PC-9 (cell line): ENCODE results near the gene STRA6. TPM values are rescaled to one million over a fixed set of nuclear protein-coding genes. Genes with fewer than 3 reads are reported as not detected.

ENCODE experiments used
- BruUV-seq: library from RNA; stranded (reverse); fragments of 400-500 nt; replicated peaks from 2 replicates; lab custom pipeline; 2021; lab: Mats Ljungman, UMichigan
- CTCF ChIA-PET: fragments of 300-600 bp; sonication (Branson Sonifier 250); formaldehyde crosslinking; loops from one replicate; lab custom pipeline; 2022; ENCODE audit warnings: antibody characterized with exemption; lab: Charles Lee
- POLR2A ChIA-PET: fragments of 300-600 bp; sonication (Branson Sonifier 250); formaldehyde crosslinking; loops from one replicate; lab custom pipeline; 2022; ENCODE audit warnings: antibody characterized with exemption; ENCODE audit not compliant: unreplicated experiment; lab: Charles Lee
- DNase-seq, 2 experiments: peaks; one replicate each; pipeline versions ENCODE4 v3.0.0 to v3.0.0-alpha.2; 2015 to 2022; ENCODE audit warnings: mixed read lengths in 1 of 2
- H2AFZ ChIP-seq: fragments of 200-600 bp; sonication (generic); 2 replicates; pipeline ENCODE4 v1.8.1; 2017; ENCODE audit warnings: antibody characterized with exemption
- H3F3A ChIP-seq: fragments of 200-600 bp; sonication (generic); 2 replicates; pipeline ENCODE4 v1.8.1; 2017; ENCODE audit warnings: antibody characterized with exemption, mild to moderate bottlenecking, low read depth; ENCODE audit not compliant: insufficient read depth
- H3K27ac ChIP-seq: fragments of 200-600 bp; sonication (generic); 2 replicates; pipeline ENCODE4 v1.6.1; 2016; ENCODE audit warnings: mixed run types
- H3K27me3 ChIP-seq: fragments of 200-600 bp; sonication (generic); 2 replicates; pipeline ENCODE4 v1.6.1; 2016; ENCODE audit warnings: low read depth, mixed run types; ENCODE audit not compliant: insufficient read depth
- H3K36me3 ChIP-seq: fragments of 200-600 bp; sonication (generic); 2 replicates; pipeline ENCODE4 v1.6.1; 2016; ENCODE audit warnings: low read depth, mixed run types
- H3K4me1 ChIP-seq: fragments of 200-600 bp; sonication (generic); replicated peaks from 2 replicates; pipeline ENCODE4 v1.6.1; 2016; ENCODE audit warnings: mixed run types; ENCODE audit not compliant: insufficient read depth
- H3K4me2 ChIP-seq: fragments of 200-600 bp; sonication (generic); 2 replicates; pipeline ENCODE4 v1.6.1; 2017; ENCODE audit warnings: mixed run types
- H3K4me3 ChIP-seq: fragments of 200-600 bp; sonication (generic); 2 replicates; pipeline ENCODE4 v1.6.1; 2016; ENCODE audit warnings: mixed run types
- H3K79me2 ChIP-seq: fragments of 200-600 bp; sonication (generic); 2 replicates; pipeline ENCODE4 v1.6.1; 2017; ENCODE audit warnings: low read depth, mixed run types
- H3K9me2 ChIP-seq: fragments of 200-600 bp; sonication (generic); 2 replicates; pipeline ENCODE4 v1.8.1; 2017; ENCODE audit warnings: mild to moderate bottlenecking; ENCODE audit not compliant: insufficient read depth
- H3K9me3 ChIP-seq: fragments of 200-600 bp; sonication (generic); 2 replicates; pipeline ENCODE4 v1.8.1; 2016; ENCODE audit warnings: low read depth; ENCODE audit not compliant: insufficient read depth
- H4K20me1 ChIP-seq: fragments of 200-600 bp; sonication (generic); 2 replicates; pipeline ENCODE4 v1.8.1; 2017; ENCODE audit not compliant: insufficient read depth
- CTCF ChIP-seq: fragments of 200-600 bp; sonication (generic); conservative IDR thresholded peaks from 2 replicates; pipeline ENCODE4 v1.6.1; 2017; ENCODE audit warnings: mixed run types, antibody characterized with exemption, mild to moderate bottlenecking, moderate library complexity
- EZH2 ChIP-seq: fragments of 200-600 bp; sonication (generic); IDR thresholded peaks from 2 replicates; pipeline ENCODE4 v1.8.0; 2017; ENCODE audit warnings: antibody characterized with exemption, low read depth
- intact Hi-C: fragments of 100-400 bp; cut with micrococcal nuclease; formaldehyde crosslinking; loops from one replicate; pipeline ENCODE4 v1.10.0; 2022; ENCODE audit not compliant: unreplicated experiment
- total RNA-seq: library from RNA; stranded (reverse); gene quantifications from 2 replicates; pipeline ENCODE4 v1.2.3, GENCODE V29; 2021

Gene STRA6
- total RNA-seq, 1 experiment from 2014 or later, result 64.9 TPM

GRCh38 chr15:74226761-74227540 lies 24.4 kb upstream of the STRA6 start:
- Histone ChIP-seq H3F3A (no peaks in the 10 kb centered on the region; the same call in 1 of the 2 replicates), H4K20me1 (no peaks in the 10 kb centered on the region)

GRCh38 chr15:74225928-74226327 lies 23.3 kb upstream of the STRA6 start:
- POLR2A ChIA-PET, result no interaction called here
- Histone ChIP-seq H3K36me3 (no peaks in the 10 kb centered on the region), H3K4me1 (0 out of 2 replicates have a peak, but pooled peaks cover 7% of the 10 kb centered on the region), H3K9me3 (no peaks in the 10 kb centered on the region), H3K4me2 (no peak overlapping the region), H2AFZ (no peak overlapping the region), H3K27ac (no peak overlapping the region), H3K4me3 (no peak overlapping the region), H3K9me2 (no peaks in the 10 kb centered on the region), H3F3A (no peaks in the 10 kb centered on the region; the same call in 1 of the 2 replicates), H4K20me1 (no peaks in the 10 kb centered on the region), H3K79me2 (no peaks in the 10 kb centered on the region), H3K27me3 (no peaks in the 10 kb centered on the region)
- TF ChIP-seq CTCF (no peak), EZH2 (no peak)
- intact Hi-C loops, result no loop called here
- BruUV-seq, result no TSS peak
- CTCF ChIA-PET, result no interaction called here
- DNase-seq, result no peak

More at GRCh38 chr15:74226761-74227540, 24.4 kb upstream of the STRA6 start:
- Histone ChIP-seq H3K27ac (no peak overlapping the region), H3K9me3 (no peaks in the 10 kb centered on the region), H3K79me2 (no peaks in the 10 kb centered on the region), H2AFZ (no peak overlapping the region), H3K4me1 (0 out of 2 replicates have a peak, but pooled peaks cover 7% of the 10 kb centered on the region), H3K4me3 (no peak overlapping the region), H3K9me2 (no peaks in the 10 kb centered on the region), H3K36me3 (no peaks in the 10 kb centered on the region), H3K27me3 (no peaks in the 10 kb centered on the region), H3K4me2 (no peak overlapping the region)
- no peak for DNase-seq
- intact Hi-C loops, result no loop called here
- POLR2A ChIA-PET, result no interaction called here
- CTCF ChIA-PET, result no interaction called here
- no peak for TF ChIP-seq EZH2
- no peak for TF ChIP-seq CTCF
- BruUV-seq, result no TSS peak

DNA sequence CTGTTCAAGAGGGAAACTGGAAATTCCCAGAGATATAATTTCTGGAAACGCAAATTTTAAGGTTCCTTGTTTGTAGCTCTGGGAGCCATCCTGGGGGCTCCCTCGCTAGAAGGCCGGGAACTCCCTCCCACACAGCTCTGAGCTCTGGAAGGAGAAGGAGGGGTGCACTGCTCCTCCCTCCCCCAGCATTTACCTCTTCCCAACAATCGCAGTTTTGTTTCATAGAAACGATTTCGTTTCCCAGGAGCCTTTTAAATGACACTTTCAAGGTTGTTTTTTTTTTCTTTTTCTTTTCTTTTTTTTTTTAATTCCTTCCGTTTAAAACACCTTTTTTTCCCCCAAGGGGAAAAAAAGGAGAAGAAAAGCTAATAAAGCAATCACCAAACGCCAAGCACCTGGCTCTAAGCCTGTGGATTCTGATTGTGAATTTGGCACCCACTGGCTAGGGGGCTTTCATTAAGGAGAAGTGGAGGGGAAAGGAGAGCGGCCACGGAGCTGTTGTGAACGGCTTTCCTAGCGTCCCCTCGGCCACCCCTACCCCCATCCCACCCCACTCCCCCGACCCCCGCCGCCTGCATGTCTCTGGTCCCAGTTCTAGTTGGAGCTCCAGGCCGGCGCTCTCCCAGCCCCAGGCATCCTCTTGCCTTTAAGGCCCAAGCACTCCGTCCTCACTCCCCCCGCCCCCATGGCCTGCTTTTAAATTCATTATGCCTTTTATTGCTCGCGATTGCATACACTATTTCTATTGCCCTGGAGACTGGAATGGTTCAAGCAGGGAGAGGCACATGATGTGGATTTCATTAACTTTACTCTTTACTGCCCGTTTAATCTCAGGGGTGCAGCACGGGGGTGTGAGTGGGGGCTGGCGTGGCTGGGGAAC lies 19.9 kb upstream of the STRA6 start:
- H3K27ac ChIP-seq, result no peak overlapping the region
- CTCF ChIA-PET, result interaction anchor here (0.6 kb wide), 1 partner anchor 40 kb away, joined by 4 read pairs; no protein-coding TSS in a partner anchor
- no TSS peak for BruUV-seq

More for the DNA sequence above, 19.9 kb upstream of the STRA6 start:
- Histone ChIP-seq H3K4me1 (peaks cover 18% of the 10 kb centered on the region), H3K79me2 (no peaks in the 10 kb centered on the region), H3K36me3 (no peaks in the 10 kb centered on the region), H3K27me3 (no peaks in the 10 kb centered on the region), H3K4me2 (no peak overlapping the region), H3K4me3 (no peak overlapping the region), H3K9me2 (no peaks in the 10 kb centered on the region), H3F3A (peaks cover 9% of the 10 kb centered on the region; the same call in 1 of the 2 replicates), H3K9me3 (no peaks in the 10 kb centered on the region), H4K20me1 (no peaks in the 10 kb centered on the region), H2AFZ (no peak overlapping the region)
- DNase-seq, result no peak
- TF ChIP-seq EZH2 (no peak), CTCF (no peak)
- intact Hi-C loops, result no loop called here
- POLR2A ChIA-PET, result interaction anchor here (0.7 kb wide), 1 partner anchor 27 kb away, joined by 5 read pairs; no protein-coding TSS in a partner anchor
